Activated T-cell treated with anti-CD3 and anti-CD28 coated beads for 48 hours (primary cell): Measurements from ENCODE around the gene XCR1.
"Not testable (repeated sequence)": the region's sequence is repeated elsewhere in the genome, so short reads cannot be mapped to it uniquely, and the experiment has no call there.

Source experiments
- DNase-seq: peaks from one replicate; pipeline ENCODE4 v3.0.0-alpha.2; 2020; ENCODE audit warnings: low read depth

The XCR1 gene, protein sequence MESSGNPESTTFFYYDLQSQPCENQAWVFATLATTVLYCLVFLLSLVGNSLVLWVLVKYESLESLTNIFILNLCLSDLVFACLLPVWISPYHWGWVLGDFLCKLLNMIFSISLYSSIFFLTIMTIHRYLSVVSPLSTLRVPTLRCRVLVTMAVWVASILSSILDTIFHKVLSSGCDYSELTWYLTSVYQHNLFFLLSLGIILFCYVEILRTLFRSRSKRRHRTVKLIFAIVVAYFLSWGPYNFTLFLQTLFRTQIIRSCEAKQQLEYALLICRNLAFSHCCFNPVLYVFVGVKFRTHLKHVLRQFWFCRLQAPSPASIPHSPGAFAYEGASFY

DNA sequence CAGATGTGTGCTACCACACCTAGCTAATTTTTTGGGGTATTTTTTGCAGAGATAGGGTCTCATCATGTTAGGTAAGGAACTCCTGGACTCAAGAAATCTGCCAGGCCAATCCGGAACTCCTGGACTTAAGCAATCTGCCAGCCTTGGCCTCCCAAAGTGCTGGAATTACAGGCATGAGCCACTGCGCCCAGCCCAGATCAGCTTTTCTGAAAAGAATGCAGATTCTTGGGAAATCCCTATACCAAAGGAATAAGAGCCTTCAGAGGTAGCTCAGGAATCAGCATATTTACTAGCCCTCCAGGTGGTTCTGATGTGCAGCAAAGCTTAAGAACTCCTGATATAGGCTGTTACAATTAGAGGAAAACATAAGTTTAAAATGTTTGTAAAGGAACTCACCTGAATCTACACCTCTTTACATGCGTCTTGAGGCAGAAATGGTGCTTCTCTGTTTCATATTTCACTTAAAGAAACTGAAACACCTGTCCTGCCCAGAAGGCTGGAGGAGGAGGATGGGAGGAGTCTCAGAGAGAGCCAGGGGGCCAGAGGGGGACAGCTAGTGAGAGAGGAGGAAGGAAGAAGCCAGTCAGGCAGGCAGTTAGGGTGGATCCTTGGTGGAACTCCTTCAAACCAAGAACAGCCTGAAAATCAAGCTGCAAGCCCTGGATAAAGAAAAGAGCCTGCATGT, at the start of gene XCR1:
Gene XCR1 (minus strand): TSS at position 463 of the 685 bp plus-strand sequence. CDS start 5,536 bp downstream, outside the sequence.
- no peak for DNase-seq

- no peak for DNase-seq
These were observed 49.3 kb upstream of the XCR1 start for GRCh38 chr3:46076606-46077005.

GRCh38 chr3:46075816-46076215, 48.5 kb upstream of the XCR1 start:
- DNase-seq, result no peak

DNA sequence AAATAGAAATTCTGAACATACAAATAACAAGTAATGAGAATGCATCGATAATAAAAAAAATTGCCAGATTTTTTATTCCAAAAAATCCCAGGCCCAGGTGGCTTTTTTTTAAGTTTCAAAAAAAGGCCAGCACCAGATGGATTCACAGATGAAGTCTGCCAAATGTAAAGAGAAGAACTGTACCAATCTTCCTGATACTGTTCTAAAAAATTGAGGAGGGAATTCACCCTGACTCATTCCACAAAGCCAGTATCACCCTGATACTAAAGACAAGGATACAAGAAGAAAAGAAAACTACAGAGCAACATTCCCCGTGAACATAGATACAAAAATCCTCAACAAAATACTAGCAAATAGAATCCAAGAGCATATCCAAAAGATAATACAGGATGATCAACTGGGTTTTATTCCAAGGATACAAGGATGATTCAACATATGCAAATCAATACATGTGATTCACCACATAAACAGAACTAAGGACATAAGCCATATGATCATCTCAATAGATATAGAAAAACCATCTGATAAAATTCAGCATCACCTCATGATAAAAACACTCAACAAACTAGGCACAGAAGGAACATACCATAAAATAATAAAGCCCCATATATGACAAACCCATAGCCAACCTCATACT, 44.1 kb upstream of the XCR1 start:
- DNase-seq, result no peak

DNA sequence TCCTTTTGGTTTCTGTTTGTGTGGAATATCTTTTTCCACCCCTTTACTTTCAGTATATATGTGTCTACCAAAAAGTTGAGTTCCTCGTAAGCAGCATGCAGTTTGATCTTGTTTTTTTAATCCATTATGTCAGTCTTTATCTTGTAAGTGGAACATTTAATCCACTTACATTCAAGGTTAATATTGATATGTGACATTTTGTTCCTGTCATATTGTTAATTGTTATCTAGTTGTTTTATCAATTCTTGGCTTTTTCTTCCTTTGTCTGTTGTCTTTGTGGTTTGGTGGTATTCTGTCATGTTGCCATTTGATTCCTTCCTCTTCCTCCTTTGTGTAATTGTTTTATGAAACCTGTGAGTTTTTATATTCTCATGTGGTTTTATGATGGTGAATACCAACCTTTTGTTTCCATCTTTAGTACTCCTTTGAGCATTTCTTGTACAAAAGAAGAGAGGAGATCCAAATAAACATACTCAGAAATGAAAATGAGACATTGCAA, 43.4 kb upstream of the XCR1 start:
- no peak for DNase-seq

DNA sequence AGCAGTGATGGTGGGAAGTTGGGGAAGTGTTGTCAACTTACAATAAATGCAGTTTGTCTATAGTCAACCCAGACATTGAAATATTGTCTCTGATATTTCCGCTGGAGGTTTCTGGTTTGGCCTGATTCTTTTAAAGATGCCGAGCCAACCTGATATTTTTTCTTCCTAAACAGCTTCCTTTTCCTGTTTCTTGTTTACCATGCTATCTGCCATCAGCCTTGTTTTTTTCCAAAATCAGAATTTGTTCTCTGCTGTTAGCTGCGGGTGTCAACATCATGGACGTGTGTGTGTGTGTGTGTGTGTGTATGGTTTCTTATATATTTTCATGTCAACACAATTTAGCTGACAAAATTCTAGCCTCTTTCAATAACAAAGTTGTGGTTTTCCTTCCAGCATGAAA, 41.2 kb upstream of the XCR1 start:
- DNase-seq, result no peak

DNA sequence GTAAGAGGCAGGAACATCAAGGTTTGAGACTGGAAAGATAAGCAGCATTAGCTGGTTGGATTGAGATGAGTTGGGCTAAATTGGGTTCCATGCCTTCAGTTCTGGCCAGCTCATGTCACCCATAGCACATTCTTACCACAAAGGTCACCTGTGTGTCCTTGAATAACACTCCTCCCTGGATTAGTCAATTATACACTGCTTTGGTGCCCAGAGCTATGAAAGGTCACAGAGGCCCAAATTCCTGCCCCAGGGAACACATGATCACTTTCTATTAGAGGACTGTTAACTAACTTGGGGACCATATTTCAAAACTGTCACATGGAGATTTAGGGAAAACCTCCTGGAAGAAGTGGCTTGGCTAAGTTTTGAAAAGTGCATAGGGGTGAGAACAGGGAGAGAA, 40.1 kb upstream of the XCR1 start:
- no peak for DNase-seq

DNA sequence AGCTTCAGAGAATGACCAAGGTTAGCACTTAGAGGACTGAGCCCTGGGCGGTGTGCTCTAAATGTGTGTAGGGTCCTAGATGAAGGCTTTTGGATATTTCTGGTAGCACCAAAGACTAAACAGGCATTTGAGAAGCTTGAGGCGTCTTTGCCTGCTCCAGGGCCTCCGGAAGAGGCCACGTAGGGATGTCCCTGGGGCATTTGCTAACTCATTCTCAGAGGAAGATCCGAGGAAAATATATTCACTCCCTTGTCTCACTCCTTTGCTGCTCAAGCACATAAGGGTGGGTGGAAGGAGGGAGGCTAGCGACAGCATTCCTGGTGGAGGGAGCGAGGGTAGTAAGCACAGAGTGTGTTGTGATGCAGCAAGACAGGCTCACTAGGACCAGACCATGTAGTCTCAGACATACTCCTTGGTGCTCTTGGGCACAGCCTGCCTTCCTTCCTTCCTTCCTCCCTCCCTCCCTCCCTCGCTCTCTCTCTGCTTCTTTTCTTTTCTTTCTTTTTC, 38.5 kb upstream of the XCR1 start:
- no peak for DNase-seq

- DNase-seq, result peak; percentile 52
These were observed 38.0 kb upstream of the XCR1 start for GRCh38 chr3:46065294-46065705.

- no peak for DNase-seq
These were observed 35.4 kb upstream of the XCR1 start for GRCh38 chr3:46062679-46063078.

DNA sequence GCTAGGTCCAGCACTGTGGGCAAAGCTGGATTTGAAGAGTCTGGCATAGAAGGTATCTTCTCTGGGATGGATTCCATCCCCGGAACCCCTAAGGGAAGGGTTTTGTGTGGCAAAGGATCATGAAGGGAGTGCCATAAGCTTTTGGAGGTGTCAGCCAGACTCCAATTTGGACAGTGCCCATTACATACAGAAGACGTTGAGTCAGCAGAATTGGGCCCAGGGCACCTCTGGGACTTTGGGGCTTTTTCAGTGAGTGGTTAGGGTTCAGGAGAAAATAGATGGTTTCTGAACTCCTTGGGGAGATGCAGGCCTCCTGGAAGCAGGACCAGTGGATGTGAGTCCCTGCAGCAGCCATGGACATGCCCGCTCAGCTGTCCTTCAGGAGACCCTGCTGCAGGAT, 34.6 kb upstream of the XCR1 start:
- no peak for DNase-seq

- DNase-seq, result no peak
These were observed 33.9 kb upstream of the XCR1 start for GRCh38 chr3:46061108-46061720.

DNA sequence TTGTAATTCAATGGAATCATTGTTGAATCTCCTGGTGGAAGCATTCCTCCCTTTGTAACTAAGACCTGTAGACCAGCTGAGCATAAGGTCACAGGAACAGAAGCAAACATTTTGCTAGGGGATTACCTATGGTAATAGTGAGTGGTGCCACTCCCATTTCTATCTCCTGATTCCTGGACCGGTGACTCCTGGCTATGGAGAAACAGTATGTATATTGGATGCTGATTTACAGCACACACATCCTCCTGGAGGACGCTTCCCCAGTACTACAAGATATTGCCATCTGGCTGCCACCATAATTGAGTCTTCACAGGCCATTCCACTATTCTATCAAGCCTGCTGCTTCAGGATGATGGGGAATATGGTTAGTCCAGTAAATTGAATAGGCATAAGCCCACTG, 33.3 kb upstream of the XCR1 start:
- no peak for DNase-seq

DNA sequence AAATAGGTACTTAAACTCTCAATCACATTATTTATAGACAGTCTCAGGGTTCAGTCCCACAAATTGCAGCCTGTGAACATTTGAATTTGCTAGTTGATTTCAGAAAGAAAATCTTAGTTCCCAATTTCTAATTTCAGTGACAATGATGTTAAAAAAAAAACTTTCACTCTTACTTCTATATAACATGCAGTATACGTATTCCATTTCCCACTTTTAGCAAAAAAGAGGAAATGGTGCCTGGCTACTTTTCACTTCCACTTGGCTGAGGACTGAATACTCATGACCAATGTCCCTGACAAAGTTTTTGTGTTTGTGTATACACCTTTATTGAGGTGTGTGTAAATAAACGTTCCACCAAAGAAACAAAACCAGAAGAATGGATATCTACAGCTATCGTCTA, 32.1 kb upstream of the XCR1 start:
- DNase-seq, result no peak

DNA sequence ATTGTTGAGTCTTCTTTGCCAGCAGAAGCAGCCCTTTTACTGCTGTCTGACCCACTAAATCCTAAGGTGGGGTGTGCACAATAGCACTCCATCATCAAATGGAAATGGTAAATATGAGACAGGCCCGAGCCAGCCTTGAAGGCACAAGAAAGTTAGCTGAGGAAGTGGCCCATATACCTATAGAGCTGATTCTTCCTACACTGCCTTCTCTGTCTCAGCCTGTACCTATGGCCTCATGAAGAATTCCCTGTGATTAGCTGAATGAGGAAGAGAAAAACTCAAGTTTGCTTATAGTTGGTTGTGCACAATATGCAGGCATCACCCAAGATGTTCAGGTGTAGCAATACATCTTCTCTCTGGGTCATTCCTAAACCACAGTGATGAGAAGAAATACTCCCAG, 31.7 kb upstream of the XCR1 start:
- DNase-seq, result no peak

GRCh38 chr3:46057716-46058115, 30.4 kb upstream of the XCR1 start:
- no peak for DNase-seq

DNA sequence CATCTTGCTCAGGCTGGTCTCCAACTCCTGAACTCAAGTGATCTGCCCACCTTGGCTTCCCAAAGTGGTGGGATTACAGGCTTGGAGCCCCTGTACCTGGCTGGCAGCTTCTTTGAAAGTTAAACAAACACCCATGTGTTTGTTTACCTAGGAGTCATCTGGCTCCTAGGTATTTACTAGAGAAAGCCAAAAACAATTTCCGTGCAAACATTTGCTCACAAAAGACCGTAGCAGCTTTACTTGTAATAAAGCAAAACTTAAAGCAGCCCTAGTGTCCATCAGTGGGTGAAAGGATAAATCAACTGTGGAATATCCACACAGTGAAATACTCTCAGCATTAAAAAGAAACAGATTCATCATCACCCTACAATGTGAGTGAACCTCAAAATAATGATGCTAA, 29.4 kb upstream of the XCR1 start:
- no peak for DNase-seq

DNA sequence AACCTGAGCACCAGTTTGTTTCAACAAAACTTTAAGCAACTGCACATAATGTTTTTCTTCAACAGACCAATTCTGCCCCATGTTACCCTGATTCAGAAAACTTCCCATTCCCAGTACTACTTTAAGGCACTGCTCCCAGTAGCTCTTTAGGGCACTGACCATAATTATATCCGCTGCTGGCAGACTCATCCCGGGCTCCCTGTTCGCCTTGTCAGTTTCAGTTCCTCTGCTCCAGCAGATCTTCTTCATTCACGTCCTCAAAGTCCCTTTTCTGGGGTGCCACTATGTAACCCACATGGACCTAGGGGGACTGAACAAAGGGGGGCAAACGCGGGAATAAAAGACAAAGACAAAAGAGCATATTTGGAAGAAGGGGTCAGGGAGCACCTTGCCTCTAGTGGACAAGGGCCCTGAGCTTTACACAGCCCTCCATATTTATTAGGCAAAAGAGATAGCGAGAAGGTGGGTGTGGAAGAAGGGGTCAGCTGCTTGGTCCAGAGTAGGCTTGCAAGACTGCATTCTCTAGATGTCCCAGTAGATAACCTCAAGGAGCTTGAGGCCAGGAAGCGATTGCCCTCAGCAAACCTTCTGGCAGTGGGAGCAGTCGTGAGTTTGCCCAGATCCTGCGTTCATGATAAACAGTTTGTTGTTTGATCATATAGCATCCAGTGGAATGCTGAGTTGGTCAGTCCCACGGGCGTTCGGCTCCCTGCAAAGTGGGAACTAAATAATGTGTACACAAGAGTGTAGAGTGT, 26.7 kb upstream of the XCR1 start:
- not testable (repeated sequence) for DNase-seq

DNA sequence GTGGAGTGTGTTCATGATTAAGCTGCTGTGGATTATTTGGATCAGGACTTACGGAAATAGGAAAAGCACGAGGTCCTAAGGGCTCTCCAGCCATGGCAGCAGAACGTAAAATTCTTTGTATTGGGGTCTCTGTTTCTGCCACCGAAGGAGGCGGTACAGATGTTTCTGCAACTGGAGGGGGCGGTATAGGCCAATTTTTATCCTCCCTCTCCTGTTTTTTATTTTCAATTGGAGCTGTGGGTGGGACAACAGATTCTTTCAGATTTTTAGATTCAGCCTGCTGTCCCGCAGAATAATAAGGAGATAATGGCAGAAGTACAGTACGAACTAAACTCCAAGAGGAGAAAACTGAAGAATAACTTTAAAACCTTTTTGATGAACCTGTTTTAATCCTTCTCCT, 26.0 kb upstream of the XCR1 start:
- DNase-seq, result not testable (repeated sequence)

DNA sequence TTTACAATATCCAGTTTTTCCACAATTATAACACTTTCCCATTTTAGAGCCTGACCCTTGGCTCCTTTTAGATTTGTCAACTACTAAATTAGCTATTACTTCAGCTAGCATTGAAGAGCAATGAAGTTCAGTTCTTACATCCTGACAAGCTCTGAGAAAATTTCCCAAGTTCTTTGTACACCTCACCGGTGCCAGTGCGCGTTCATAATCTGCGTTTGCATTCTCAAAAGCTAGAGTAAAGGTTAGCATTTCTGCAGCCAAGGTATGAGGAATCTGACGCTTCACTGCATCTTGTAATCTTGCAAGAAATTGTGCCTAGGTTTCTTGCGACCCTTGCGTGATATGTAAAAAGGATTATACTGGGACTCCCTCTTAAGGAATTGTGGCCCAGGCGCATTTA, 25.2 kb upstream of the XCR1 start:
- DNase-seq, result no peak

DNA sequence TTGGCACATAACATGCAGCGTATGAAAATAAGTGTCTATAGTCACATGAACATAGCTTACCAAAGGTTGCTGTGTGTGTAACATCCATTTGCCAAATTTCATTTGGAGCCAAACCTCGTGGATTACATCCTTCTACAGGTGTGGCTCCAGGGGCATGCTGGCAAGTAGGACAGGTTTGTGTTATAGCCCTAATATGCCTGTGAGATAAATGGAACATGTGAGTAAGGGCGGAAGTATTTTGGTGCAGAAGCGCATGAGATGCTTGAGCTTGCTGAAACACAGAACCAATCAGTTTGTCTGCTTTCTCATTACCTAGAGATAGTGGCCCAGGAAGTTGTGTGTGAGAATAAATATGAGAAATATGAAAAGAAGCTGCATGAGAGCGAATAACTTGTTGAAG, 21.8 kb upstream of the XCR1 start:
- no peak for DNase-seq

GRCh38 chr3:46046231-46046630, 18.9 kb upstream of the XCR1 start:
- not testable (repeated sequence) for DNase-seq
